ENCODE measurements around the gene TRPC3. TPM values are rescaled to one million over a fixed set of nuclear protein-coding genes. Genes with fewer than 3 reads are reported as not detected.
A peak's percentile ranks its signal among the peaks of the same experiment; 100 is the strongest.
"Not testable (repeated sequence)": the region's sequence is repeated elsewhere in the genome, so short reads cannot be mapped to it uniquely, and the experiment has no call there.

Gene TRPC3
- total RNA-seq, 1 experiment from 2014 or later, result not detected

DNA sequence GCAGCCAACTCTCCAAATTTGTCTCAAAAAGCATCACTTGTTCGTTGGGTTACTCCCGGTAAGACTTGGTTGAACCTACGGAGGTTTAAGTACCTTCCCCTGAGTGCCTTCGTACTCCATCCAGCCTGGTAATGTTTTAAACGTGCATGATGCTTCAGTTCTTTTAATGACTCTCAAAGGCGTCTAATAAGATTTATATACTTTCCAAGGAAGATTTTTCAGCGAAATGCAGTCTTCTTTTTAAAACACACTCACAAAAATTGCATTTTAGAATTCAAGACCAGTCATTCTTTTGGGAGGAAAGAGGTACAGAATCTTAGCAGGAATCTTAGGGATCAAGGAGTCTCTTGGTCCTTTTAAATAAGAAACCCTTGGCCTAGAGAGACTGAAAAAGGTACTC lies 430 bp upstream of the TRPC3 start:
- in situ Hi-C loops (cut with HindIII; ENCODE audit: low pct_unique_long_range_greater_than_20kb, low sequenced_read_pairs), result no loop called here
- DNase-seq (ENCODE audit: low read depth), result no peak

DNA sequence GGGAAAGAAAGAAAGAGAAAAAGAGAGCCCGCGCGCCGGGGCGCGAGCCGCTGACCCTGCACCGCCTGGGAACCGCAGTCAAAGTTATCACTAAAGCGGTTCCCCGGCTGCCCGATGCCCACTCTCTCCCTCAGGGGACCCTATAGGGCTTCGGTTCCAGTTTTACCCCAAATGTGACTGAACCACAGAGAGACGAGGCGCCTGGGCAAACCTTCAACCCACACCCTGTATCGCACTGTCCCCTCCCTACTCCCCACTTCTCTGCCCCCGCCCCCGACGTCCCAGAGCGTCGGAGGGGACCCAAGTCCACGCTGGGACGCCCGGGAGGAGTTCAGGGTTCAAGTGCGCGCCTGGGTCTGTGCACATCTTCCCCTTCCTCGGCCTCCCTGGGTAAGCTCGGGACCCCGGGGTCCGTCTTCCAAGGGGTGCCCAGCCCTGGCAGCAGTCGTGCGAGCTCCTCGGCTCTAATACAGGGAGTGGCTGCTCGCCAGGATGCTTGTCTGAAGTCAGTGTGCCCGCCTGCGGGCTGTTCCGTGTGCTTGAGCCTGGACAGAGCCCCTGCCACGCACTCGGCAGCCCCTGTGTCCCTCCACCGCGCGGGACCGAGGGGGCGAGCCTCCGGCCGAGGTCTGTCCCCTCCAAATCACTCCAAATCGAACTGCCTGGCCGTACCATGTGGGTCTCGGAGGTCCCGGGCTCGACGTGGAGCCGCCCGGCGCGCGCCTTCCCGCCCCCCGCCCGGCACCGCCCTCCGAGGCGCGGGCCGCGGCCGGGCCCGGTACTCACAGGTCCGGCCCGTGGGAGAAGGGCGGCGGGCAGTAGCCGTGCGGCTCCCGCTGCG lies 960 bp downstream of the TRPC3 start:
- in situ Hi-C loops (cut with HindIII; ENCODE audit: low pct_unique_long_range_greater_than_20kb, low sequenced_read_pairs), result no loop called here
- DNase-seq (ENCODE audit: low read depth), result peak; percentile 28

DNA sequence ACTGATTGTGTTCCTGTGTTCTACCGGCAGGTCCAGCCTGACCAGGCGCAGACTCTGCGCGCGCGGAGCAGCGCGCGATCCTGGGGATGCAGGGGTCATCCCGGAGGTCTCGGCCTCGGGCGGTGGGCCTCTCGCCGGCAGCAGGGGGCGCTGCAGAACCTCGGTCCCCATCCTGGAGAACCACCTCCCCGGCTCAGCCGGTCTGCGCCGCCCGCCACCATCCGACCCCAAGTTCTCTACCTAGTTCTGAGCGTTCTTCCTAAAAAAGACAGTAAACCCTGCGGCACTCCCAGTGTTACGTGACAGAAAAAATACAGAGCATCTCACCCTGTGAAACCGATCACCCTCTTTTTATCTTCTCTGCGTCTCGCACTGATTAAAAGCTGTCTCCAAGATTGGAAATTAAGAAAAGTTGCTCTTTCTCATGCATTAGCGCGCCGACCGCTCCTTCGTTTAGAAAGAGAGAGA lies 1.6 kb downstream of the TRPC3 start:
- peak; percentile 60 for DNase-seq (ENCODE audit: low read depth)
- in situ Hi-C loops (cut with HindIII; ENCODE audit: low pct_unique_long_range_greater_than_20kb, low sequenced_read_pairs), result no loop called here

DNA sequence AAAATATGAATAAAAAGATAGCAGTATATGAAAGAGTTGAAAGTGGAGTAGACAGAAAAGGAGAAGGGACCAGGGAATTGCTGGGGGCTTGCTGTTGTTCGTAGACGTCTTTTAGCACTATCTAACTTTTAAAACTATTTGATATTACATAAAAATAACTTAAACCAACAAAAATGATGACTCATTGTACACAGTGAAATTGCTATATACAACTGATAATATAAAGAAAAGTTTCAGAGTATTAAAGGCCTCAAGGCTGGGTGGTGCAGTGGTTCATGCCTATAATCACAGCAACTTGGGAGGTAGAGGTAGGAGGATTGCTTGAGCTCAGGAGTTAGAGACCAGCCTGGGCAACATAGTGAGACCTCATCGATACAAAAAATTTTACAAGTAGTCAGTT lies 5.2 kb downstream of the TRPC3 start:
- DNase-seq (ENCODE audit: low read depth), result no peak
- in situ Hi-C loops (cut with HindIII; ENCODE audit: low pct_unique_long_range_greater_than_20kb, low sequenced_read_pairs), result no loop called here

DNA sequence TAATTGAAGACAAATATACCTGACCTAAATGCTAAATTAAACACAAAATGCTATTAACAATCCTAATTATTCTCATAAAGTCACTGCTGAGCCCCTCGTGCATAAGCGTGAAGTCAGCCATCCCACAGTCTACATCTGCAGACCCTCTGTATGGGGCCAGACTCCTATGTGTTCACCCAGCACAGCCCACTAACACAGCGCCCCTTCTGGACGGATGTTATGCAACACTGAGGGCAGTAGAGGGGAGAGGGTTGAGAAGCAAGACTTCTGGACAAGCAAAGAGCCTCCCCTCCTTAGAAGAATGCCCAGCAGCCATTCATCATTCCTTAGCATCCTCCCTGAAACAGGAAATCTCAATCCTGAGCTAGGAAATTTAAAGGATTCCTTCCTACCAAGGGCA lies 7.9 kb downstream of the TRPC3 start:
- in situ Hi-C loops (cut with HindIII; ENCODE audit: low pct_unique_long_range_greater_than_20kb, low sequenced_read_pairs), result no loop called here
- no peak for DNase-seq (ENCODE audit: low read depth)

DNA sequence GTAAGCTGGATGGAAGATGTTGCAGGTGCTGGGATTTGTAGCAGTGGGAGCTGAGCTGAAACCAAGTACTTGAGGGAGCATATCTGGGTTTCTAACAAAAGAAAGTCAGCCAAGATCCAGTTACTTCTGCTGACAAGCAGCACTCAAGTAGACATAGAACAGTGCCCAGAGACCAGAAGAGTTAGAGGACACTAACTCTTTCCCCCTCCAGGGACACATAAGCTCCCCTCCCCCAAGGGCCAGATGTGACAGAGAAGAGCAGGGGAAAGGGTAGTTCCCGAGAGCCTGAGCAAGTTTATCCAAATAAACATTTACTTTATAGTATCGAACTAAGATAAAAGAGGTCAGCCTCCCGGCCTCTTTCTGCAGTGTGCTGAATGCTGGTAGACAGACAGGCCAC lies 12.2 kb downstream of the TRPC3 start:
- DNase-seq (ENCODE audit: low read depth), result no peak
- in situ Hi-C loops (cut with HindIII; ENCODE audit: low pct_unique_long_range_greater_than_20kb, low sequenced_read_pairs), result no loop called here

DNA sequence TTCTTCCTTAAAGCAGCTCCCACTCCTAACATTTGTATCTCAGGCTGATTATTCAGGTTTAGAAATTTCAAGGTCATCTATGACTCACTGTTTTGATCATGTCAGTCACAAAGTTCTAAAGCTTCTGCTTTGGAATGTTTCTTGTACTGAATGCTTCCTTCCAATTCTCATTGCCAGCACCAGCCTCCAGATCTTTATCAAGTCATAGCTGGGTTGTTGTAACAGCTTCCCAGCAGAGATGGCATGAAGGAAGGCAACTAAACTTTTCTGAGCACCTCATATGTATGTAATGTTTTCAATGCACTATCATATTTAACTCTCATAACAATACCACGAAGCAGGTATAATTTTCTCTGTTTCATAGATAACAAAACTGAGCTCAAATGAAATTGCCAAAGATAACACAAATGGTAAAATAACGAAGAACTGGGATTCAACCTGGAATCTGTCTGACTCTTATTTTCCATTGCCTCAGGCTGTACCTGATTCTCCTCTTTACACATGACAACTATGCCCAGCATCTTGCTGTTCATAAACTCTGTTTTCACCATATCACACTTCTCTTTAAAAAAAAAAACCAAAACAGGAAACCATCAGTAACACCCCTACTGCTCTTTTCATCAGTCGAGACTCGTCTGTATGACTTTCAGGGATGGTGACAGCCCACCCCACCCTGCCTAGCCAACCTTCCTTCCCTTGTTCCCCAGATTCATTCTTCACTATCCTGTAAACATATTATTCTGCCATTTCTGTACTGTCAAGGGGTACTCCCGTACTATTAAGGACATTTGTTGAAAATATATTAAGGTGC lies 13.4 kb downstream of the TRPC3 start:
- no peak for DNase-seq (ENCODE audit: low read depth)
- in situ Hi-C loops (cut with HindIII; ENCODE audit: low pct_unique_long_range_greater_than_20kb, low sequenced_read_pairs), result no loop called here

DNA sequence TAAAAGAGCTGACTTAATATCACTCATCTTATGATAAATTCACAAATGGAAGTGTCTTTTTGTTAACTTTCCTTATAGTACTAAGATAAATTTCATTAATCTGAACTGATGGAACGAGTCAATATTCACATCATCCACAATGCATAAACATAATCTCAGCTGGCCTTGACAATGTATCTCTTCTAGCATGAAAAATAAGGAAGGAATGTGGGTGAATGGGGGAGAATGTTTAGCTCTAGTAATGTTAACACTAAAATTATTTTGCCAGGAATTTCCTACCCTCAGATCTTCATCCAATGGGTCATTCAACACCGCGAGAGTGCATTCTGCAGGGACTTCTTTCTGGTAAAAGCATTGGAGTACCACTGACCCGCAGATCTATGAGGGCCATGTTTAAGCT lies 15.8 kb downstream of the TRPC3 start:
- in situ Hi-C loops (cut with HindIII; ENCODE audit: low pct_unique_long_range_greater_than_20kb, low sequenced_read_pairs), result no loop called here
- DNase-seq (ENCODE audit: low read depth), result no peak

DNA sequence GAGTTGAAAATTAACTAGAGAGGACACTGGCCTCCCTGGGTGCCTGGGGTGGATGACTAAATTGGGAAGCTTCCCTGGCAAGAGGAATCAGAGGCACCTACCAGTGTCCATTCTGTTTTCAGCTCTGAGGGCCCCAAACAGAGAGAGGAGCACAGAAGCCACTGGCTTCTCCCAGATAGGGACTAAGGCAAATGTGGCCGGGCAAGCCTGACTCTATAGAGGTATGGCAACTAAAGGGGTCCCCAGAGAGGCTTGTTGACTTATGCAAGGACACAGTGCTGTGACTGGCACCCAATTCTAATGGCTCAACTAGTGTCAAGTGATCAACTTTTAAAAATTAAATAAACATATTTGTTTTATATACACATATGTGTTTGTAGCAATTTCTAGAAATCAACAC lies 17.2 kb downstream of the TRPC3 start:
- no peak for DNase-seq (ENCODE audit: low read depth)
- in situ Hi-C loops (cut with HindIII; ENCODE audit: low pct_unique_long_range_greater_than_20kb, low sequenced_read_pairs), result no loop called here

DNA sequence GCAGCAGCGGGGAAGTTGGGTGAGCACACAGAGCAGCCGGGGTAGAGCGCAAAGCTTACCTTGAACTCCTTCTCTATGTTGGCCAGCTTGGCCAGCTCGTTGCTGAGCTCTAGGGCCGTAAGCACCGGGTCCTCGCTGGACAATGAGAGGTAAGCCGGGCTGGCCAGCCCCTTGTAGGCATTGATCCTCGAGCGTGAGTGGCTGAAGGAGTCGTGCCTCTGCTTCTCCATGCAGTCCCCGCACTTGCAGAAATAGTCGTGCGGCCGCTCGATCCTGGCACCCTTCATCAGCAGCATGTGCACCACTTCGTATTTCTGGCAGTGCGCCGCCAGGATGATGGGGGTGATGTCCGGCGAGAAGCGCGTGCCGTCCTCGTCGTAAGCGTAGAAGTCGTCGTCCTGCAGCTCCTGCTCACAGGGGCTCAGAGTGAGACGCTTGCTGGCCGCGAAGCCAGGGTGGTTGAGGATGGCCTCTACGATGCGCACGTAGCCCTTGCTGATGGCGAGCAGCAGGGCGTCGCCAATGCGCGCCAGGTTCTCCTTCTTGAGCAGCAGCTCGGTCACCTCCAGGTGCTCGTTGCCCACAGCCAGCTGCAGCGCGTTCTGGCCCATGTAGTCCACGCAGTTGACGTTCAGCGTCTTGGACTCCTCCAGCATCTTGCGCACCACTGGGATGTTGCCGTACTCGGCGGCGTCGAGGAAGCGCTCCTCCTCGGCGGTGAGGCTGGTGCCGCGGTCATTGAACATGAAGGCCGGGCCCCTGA lies 19.5 kb downstream of the TRPC3 start:
- DNase-seq (ENCODE audit: low read depth), result no peak
- in situ Hi-C loops (cut with HindIII; ENCODE audit: low pct_unique_long_range_greater_than_20kb, low sequenced_read_pairs), result no loop called here

DNA sequence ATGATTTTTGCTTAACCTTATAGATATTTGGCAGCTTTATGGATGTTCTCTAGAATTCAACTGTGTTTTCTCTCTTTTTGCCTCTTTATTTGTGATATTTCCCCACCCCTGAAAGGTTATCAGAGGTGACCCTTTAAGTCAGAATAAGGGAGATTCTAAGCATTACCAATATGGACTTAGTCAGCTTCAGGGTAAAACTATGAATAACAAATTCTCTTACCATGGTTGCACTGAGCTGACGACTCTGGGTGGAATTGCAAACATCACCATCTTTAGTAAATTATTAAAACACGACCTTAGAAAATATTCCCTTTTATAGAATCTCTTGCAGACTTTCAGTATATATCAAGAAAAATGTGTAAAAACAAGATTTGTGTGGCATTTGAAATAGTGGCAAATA lies 21.6 kb downstream of the TRPC3 start:
- in situ Hi-C loops (cut with HindIII; ENCODE audit: low pct_unique_long_range_greater_than_20kb, low sequenced_read_pairs), result no loop called here

DNA sequence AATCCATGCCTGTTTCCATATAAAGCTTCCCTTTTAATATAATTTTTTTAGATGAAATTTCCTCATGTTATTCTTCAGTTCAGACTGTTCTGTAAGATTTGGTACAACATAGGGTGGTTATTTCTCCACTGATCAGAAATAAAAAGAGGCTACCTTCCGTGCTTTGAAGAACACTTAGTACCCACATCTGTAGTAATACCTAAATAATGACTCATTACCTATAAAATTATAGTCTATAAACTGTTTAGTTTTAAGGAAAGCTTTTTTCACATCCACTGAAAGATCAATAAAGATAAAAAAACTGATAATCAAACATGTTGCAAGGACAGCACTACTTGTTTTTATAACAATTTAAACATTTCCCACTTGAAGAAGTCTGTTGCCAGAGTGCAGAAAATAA lies 23.9 kb downstream of the TRPC3 start:
- no peak for DNase-seq (ENCODE audit: low read depth)
- in situ Hi-C loops (cut with HindIII; ENCODE audit: low pct_unique_long_range_greater_than_20kb, low sequenced_read_pairs), result no loop called here

More for the DNA sequence above, 21.6 kb downstream of the TRPC3 start:
- no peak for DNase-seq (ENCODE audit: low read depth)

DNA sequence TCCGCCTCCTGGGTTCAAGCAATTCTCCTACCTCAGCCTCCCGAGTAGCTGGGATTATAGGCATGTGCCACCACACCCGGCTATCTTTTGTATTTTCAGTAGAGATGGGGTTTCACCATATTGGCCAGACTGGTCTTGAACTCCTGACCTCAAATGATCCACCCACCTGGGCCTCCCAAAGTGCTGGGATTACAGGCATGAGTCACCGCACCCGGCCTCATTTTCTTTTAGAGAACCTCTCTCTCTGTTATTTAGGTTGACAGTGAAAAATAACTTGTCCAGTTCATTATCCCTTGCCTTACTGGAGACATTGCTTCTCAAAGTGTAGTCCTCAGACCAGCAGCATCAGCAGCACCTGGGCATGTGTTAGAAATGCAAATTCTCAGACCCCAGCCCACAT lies 25.4 kb downstream of the TRPC3 start:
- DNase-seq (ENCODE audit: low read depth); in situ Hi-C loops (cut with HindIII; ENCODE audit: low pct_unique_long_range_greater_than_20kb, low sequenced_read_pairs): not testable (repeated sequence)

DNA sequence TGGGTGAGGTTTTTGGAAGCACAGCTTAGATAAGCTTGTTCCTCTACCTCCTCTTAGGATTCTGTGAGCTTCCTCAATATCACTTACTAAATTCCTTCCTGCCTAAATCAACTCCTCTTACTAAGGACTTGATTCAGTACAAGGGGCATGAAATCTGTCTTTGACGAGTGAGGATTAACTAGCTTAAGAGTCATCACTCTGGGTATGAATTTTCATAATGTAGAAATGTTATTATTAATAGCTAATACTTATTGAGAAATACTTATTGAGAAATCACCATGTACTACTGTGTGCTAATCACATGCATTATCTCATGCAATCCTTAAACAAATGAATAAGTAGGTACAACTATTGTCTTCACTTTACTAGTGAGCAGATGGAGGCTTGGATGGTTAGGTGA lies 28.6 kb downstream of the TRPC3 start:
- in situ Hi-C loops (cut with HindIII; ENCODE audit: low pct_unique_long_range_greater_than_20kb, low sequenced_read_pairs), result no loop called here
- no peak for DNase-seq (ENCODE audit: low read depth)

DNA sequence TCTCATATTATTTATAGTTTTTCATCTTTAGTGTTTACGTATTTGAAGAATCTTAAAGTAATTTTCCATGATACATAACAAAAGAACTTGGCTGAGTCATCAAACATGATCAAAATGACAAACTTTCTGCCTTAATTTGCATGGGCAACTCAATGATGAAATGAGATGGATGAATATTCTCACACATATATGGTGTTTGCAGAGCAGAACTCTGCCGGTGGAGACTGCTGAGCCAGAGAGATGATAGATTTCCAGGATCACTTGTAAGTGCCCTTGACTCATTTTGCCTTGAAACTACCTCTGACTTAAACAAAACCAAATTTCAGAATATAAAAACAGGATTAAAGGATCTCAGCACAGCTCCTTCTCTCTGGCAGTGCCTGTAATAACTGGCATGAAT lies 38.2 kb downstream of the TRPC3 start:
- no peak for DNase-seq (ENCODE audit: low read depth)
- in situ Hi-C loops (cut with HindIII; ENCODE audit: low pct_unique_long_range_greater_than_20kb, low sequenced_read_pairs), result no loop called here

DNA sequence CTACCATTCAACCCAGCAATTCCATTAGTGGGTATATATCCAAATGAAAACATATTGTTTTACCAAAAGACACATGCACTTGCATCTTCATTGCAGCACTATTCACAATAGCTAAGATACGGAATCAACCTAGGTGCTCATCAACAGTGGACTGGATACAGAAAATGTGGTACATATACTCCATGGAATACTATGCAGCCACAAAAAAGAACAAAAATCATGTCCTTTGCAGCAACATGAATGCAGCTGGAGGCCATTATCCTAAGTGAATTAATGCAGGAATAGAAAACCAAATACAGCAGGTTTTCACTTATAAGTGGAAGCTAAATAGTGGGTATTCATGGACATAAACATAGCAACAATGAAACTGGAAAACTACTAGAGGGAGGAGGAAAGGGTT lies 43.5 kb downstream of the TRPC3 start:
- DNase-seq (ENCODE audit: low read depth), result no peak
- in situ Hi-C loops (cut with HindIII; ENCODE audit: low pct_unique_long_range_greater_than_20kb, low sequenced_read_pairs), result no loop called here

DNA sequence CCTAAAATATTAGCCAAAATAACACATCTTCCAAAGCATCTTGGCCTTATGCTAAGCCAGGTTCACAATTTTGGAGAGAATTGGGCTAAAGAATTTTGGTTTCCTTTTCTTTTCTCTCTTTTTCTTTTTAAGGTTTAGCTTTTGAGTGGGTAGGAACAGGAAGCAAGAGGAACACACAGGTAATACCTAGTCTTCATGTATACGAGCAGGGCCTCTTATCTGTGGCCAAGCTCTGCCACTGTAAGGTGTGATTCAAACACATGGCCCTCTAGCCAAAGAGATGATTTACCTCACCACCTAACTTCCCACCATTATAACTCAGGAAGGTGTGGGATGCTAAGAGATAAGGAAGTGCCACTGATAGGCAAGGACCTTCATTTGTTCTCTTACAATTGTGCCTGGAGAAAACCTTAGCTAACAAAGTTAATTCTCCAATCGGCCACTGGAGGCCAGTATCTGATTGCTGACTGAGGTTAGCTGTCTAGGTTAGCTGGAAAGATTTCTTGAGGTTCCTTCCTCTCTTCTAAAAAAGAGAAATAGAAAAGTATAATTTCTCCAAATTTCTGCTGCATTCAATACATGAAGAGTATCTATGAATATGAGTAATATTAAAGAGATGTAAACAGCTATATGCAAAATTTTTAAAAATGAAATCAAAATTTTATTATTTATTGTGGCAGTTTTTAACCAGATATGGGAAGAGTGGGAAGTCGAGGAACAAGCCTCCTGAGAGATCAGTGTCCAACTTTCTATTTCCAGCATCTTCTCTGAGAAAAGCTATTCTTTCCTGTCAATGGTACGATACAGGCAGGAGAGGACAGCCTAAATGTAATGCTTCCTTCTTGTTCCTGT lies 51.5 kb downstream of the TRPC3 start:
- in situ Hi-C loops (cut with HindIII; ENCODE audit: low pct_unique_long_range_greater_than_20kb, low sequenced_read_pairs), result no loop called here
- DNase-seq (ENCODE audit: low read depth), result peak; percentile 36

DNA sequence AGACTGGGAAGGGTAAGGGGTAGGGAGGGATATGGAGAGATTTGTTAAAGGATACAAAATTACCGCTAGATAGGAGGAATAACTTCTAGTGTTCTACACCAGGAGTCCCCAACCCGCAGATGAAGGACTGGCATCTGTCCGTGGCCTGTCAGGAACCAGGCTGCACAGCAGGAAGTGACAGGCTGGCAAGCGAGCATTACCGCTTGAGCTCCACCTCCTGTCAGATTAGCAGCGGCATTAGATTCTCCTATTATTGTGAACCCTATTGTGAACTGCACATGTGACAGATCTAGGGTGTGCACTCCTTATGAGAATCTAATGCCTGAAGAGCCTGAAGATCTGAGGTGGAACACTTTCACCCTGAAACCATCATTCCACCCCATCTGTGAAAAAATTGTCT lies 53.7 kb downstream of the TRPC3 start:
- no peak for DNase-seq (ENCODE audit: low read depth)
- in situ Hi-C loops (cut with HindIII; ENCODE audit: low pct_unique_long_range_greater_than_20kb, low sequenced_read_pairs), result no loop called here

Data from Caki2 (cell line).